ENCODE data around the gene CLPTM1L.

Gene CLPTM1L

GRCh38 chr5:1315709-1316587, 29.0 kb downstream of the CLPTM1L start:
- H3K4me3 ChIP-seq (ENCODE audit: low read depth, low read length) = no peak overlapping the region
- DNase-seq (ENCODE audit: low read depth) = peak; percentile 30
- TF ChIP-seq CTCF (conservative IDR thresholded peaks at IDR 0.05; ENCODE audit: low read depth, low read length) = no peak

DNA sequence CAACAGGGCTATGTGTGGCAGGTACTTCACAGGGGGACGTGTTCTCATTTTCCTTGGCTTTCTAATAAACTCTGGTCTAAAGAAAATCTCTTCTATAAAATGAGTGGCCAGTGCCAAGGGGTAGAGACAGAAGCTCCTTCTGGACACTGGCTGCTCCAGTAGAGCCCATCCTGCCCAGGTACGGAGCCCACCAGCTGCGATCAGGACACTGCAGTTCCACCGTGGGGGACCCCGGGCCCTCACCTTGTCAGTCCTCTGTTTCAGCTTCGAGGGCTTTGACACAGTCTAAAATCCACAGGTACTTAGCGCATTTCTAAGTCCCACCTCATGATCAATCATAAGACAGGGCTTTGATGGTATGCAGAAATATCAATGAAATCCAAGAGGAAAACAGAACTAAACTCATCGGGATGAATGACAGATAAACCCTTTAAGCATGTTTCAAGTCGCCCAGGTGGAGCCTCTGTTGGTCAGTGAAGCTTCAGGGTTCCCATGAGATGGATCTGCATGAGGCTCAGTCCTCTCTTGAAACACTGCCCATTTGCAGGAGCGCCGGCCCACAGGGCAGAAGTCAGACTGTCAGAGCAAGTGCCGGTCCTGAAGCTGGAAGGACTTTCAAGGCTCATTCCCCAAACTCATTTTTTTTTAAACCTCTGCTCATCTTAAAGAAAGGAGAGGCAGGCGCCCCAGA, 29.7 kb downstream of the CLPTM1L start:
- H3K4me3 ChIP-seq (ENCODE audit: low read depth, low read length) = no peak overlapping the region
- no peak for TF ChIP-seq CTCF (conservative IDR thresholded peaks at IDR 0.05; ENCODE audit: low read depth, low read length)
- no peak for DNase-seq (ENCODE audit: low read depth)

GRCh38 chr5:1314564-1314982, 30.3 kb downstream of the CLPTM1L start:
- DNase-seq (ENCODE audit: low read depth) = no peak
- no peak overlapping the region for H3K4me3 ChIP-seq (ENCODE audit: low read depth, low read length)
- TF ChIP-seq CTCF (conservative IDR thresholded peaks at IDR 0.05; ENCODE audit: low read depth, low read length) = no peak

DNA sequence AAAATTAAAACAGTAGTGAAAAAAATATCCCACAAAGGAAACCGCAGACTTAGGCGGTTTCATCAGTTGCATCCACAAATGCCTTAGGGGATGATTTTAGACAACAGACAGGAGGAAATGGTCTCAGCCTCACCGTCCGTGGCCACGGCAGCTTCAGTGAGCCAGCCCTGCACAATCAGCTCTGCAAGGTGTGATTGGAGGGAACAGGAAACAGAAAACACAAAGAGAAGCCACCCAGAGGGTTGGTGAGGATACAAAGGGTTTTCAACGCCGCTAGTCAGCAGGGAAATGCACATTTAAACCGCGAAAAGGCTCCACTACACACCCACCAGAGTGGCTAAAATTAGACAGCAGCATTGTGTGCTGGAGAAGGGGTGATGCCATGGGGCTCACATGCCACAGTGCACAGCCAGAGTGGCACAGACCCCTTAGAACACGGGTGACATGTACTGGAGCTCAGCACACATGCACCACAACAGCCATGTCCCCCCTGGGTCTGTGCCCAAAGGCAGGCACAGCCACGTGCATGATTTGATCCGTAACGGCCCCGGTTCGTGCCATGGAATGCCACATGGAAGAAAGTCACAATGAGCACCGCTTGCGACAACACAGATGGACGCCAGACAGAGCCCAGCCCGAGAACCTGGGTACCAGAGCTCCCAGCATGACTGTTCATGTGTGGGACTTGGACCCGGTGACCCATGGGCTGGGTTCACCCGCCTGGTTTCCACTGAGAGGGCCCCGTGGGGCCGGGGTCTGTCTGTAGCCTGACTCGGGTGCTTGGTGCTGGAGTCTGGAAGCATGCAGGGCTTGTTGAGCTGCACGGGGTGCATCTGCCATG, 31.7 kb downstream of the CLPTM1L start:
- no peak overlapping the region for H3K4me3 ChIP-seq (ENCODE audit: low read depth, low read length)

GRCh38 chr5:1312206-1312605, 32.7 kb downstream of the CLPTM1L start:
- DNase-seq (ENCODE audit: low read depth) = no peak
- H3K4me3 ChIP-seq (ENCODE audit: low read depth, low read length) = no peak overlapping the region
- no peak for TF ChIP-seq CTCF (conservative IDR thresholded peaks at IDR 0.05; ENCODE audit: low read depth, low read length)

More for the DNA sequence above, 31.7 kb downstream of the CLPTM1L start:
- DNase-seq (ENCODE audit: low read depth) = no peak
- no peak for TF ChIP-seq CTCF (conservative IDR thresholded peaks at IDR 0.05; ENCODE audit: low read depth, low read length)

- no peak for TF ChIP-seq CTCF (conservative IDR thresholded peaks at IDR 0.05; ENCODE audit: low read depth, low read length)
- H3K4me3 ChIP-seq (ENCODE audit: low read depth, low read length) = no peak overlapping the region
- no peak for DNase-seq (ENCODE audit: low read depth)
Measured at GRCh38 chr5:1311439-1312055, 33.4 kb downstream of the CLPTM1L start.
